Neutrophil (primary cell): ENCODE results near the gene RNF152.

Source experiments
- H3K27ac ChIP-seq: fragments of 200-600 bp; sonication (generic); 2 replicates; pipeline ENCODE4 v1.5.1; 2016; ENCODE audit warnings: mild to moderate bottlenecking, moderate library complexity
- H3K27me3 ChIP-seq: fragments of 200-600 bp; sonication (generic); 2 replicates; pipeline ENCODE4 v1.6.0; 2016; ENCODE audit warnings: mild to moderate bottlenecking
- H3K36me3 ChIP-seq: fragments of 200-600 bp; sonication (generic); 2 replicates; pipeline ENCODE4 v1.5.1; 2017
- H3K4me1 ChIP-seq, 2 experiments: fragments of 200-600 bp in 1 of 2; sonication (generic) in 1 of 2; 1 replicate in 1 of 2; 2 replicates in 1 of 2; pipeline versions ENCODE4 v1.5.1 to v1.6.1; 2013 to 2016; ENCODE audit warnings: low read depth in 1 of 2, low read length in 1 of 2, mild to moderate bottlenecking in 1 of 2, moderate library complexity in 1 of 2; ENCODE audit not compliant: control insufficient read depth in 1 of 2, insufficient read depth in 1 of 2
- H3K4me3 ChIP-seq, 2 experiments: fragments of 200-600 bp in 1 of 2; sonication (generic) in 1 of 2; 1 replicate in 1 of 2; 2 replicates in 1 of 2; pipeline ENCODE4 v1.5.1; 2013 to 2016; ENCODE audit warnings: low read depth in 1 of 2, low read length in 1 of 2, mild to moderate bottlenecking in 1 of 2, moderate library complexity in 1 of 2
- H3K9me3 ChIP-seq: fragments of 200-600 bp; sonication (generic); 2 replicates; pipeline ENCODE4 v1.5.1; 2016
- CTCF ChIP-seq: fragments of 200-600 bp; sonication (generic); IDR thresholded peaks from 2 replicates; pipeline ENCODE4 v1.5.1; 2016; ENCODE audit warnings: antibody characterized with exemption

The RNF152 gene

GRCh38 chr18:61917818-61918217, 25.0 kb upstream of the RNF152 start:
- H3K27me3 ChIP-seq: peaks cover 12% of the 10 kb centered on the region
- no peaks in the 10 kb centered on the region for H3K36me3 ChIP-seq
- no peaks in the 10 kb centered on the region for H3K9me3 ChIP-seq
- no peaks in the 10 kb centered on the region for H3K4me1 ChIP-seq
- no peak overlapping the region for H3K4me3 ChIP-seq
- TF ChIP-seq CTCF: no peak
- no peak overlapping the region for H3K27ac ChIP-seq

GRCh38 chr18:61912476-61912875, 19.7 kb upstream of the RNF152 start:
- H3K36me3 ChIP-seq: no peaks in the 10 kb centered on the region
- H3K4me1 ChIP-seq: no peaks in the 10 kb centered on the region
- H3K27me3 ChIP-seq: peaks cover 35% of the 10 kb centered on the region
- no peak overlapping the region for H3K27ac ChIP-seq
- H3K9me3 ChIP-seq: no peaks in the 10 kb centered on the region
- H3K4me3 ChIP-seq: no peak overlapping the region
- no peak for TF ChIP-seq CTCF

GRCh38 chr18:61910101-61910500, 17.3 kb upstream of the RNF152 start:
- Histone ChIP-seq H3K9me3 (no peaks in the 10 kb centered on the region), H3K27ac (no peak overlapping the region), H3K4me1 (no peaks in the 10 kb centered on the region), H3K36me3 (no peaks in the 10 kb centered on the region), H3K27me3 (peaks cover 35% of the 10 kb centered on the region), H3K4me3 (no peak overlapping the region)
- TF ChIP-seq CTCF: no peak

GRCh38 chr18:61908661-61909060, 15.9 kb upstream of the RNF152 start:
- no peak for TF ChIP-seq CTCF
- Histone ChIP-seq H3K27me3 (peaks cover 42% of the 10 kb centered on the region), H3K36me3 (no peaks in the 10 kb centered on the region), H3K4me3 (no peak overlapping the region), H3K4me1 (no peaks in the 10 kb centered on the region), H3K9me3 (no peaks in the 10 kb centered on the region), H3K27ac (no peak overlapping the region)

GRCh38 chr18:61901323-61901986, 8.6 kb upstream of the RNF152 start:
- Histone ChIP-seq H3K9me3 (no peaks in the 10 kb centered on the region), H3K27ac (no peak overlapping the region), H3K4me3 (no peak overlapping the region), H3K36me3 (no peaks in the 10 kb centered on the region), H3K4me1 (no peaks in the 10 kb centered on the region), H3K27me3 (peaks cover 72% of the 10 kb centered on the region)
- peak; percentile 75 for TF ChIP-seq CTCF
